ENCODE data around the gene SLC22A3.
"Not testable (repeated sequence)": the region's sequence is repeated elsewhere in the genome, so short reads cannot be mapped to it uniquely, and the experiment has no call there.

The SLC22A3 gene

DNA sequence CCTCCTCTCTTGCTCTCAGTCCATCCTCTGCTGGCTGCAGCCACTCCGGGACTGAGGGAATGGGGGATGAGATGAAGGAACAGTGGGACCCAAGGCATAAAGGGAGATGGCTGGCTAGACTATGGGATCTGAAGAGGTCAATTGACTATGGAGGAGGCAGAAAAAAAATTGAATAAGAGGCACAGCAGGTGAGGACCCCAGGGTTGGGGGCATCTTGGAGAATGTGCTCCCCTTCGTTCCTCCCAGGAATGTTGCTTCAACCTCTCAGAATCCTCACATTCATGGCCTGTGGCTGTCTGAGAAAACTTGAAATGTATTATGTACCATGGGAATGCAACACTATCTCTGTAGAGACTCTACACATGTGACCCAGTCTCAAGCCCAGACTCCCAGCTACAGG is 121.0 kb downstream of the SLC22A3 start:
- CTCF ChIA-PET = no interaction called here
- POLR2A ChIA-PET = no interaction called here
- DNase-seq (ENCODE audit: extremely low spot score) = no peak
- TF ChIP-seq, protein P1, sequence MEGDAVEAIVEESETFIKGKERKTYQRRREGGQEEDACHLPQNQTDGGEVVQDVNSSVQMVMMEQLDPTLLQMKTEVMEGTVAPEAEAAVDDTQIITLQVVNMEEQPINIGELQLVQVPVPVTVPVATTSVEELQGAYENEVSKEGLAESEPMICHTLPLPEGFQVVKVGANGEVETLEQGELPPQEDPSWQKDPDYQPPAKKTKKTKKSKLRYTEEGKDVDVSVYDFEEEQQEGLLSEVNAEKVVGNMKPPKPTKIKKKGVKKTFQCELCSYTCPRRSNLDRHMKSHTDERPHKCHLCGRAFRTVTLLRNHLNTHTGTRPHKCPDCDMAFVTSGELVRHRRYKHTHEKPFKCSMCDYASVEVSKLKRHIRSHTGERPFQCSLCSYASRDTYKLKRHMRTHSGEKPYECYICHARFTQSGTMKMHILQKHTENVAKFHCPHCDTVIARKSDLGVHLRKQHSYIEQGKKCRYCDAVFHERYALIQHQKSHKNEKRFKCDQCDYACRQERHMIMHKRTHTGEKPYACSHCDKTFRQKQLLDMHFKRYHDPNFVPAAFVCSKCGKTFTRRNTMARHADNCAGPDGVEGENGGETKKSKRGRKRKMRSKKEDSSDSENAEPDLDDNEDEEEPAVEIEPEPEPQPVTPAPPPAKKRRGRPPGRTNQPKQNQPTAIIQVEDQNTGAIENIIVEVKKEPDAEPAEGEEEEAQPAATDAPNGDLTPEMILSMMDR (IDR thresholded peaks at IDR 0.05; ENCODE audit: control extremely low read depth, extremely low read depth, low read depth, missing control alignments) = no peak

DNA sequence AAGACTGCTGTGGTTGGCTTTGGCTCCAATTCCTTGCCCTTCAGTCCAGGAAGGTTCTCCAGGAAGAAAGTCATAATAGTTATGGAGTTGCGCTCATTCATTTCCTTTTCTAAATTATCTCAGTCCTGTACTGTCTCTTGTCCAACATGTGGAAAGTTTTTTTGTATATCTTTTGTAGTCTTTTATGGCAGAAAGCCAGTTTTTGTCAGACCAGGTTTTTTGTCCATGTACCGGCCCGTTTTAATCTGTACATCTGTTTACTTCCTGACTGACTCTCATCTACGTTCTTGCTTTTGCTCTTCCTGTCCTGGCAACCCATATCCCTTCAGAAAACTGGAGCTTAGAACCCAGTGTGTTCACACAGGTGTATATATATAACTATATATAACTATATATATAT is 127.9 kb downstream of the SLC22A3 start:
- POLR2A ChIA-PET; DNase-seq (ENCODE audit: extremely low spot score); CTCF ChIA-PET: not testable (repeated sequence)

DNA sequence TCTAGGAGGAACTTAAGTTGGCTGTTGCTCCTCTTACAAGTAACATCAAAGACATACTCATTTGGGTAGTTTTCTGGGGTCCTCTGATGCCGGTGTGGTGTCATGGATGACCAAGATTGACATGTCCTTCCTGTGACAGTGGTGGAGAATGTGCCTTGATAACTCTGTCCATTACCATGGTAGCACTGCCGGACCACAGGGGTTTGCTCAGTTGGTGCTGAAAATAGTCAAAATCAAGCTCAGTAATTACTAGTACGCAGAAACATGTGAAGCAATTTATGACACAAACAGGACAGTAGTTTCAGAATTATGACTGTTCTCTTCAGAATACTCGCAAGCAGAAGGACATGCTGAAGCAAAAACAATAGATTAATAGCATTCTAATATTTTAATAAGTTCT is 128.9 kb downstream of the SLC22A3 start:
- POLR2A ChIA-PET; DNase-seq (ENCODE audit: extremely low spot score): not testable (repeated sequence)
- CTCF ChIA-PET = interaction anchor here (0.9 kb wide), 1 partner anchor 21 kb away, joined by 3 read pairs; no protein-coding TSS in a partner anchor

DNA sequence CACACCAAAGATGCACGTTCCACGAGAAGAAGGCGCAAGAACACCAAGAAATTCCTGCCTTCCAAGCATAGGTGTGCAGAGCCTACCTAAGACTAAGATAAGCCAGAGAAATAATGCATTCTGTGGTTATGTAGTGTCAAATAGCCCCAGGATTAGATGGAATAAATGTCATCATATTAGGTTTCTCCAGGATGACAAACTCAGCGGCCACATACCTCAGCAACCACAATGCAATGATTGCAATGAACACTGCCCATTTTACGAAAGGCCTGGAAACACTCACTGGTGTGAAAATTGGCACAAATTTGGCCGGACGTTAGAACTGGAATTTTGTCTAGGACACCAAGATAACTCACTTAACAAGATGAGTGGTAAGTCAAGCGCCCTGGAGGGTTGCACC is 129.7 kb downstream of the SLC22A3 start:
- POLR2A ChIA-PET = no interaction called here
- TF ChIP-seq, protein P1 (IDR thresholded peaks at IDR 0.05; ENCODE audit: control extremely low read depth, extremely low read depth, low read depth, missing control alignments) = no peak

DNA sequence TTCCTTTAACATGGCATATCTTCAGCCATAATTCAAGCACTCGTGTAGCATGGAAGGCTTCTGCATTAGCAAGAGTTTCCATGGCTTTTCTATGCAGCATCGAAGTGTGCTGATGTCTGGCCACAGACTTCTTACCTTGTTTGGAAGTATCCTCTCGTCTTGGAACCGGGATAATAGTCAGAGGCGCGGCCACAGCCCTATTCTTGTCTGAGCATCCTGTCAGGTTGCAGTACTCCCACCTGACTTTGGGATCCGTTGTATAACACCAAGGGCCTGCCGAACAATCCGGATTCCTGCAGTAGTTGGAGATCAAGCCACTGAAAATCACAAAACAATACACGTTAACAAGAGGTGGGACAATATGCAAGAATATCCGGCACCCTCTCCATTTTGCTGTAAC is 138.9 kb downstream of the SLC22A3 start:
- ChIA-PET CTCF (no interaction called here), POLR2A (no interaction called here)
- TF ChIP-seq, protein P1 (IDR thresholded peaks at IDR 0.05; ENCODE audit: control extremely low read depth, extremely low read depth, low read depth, missing control alignments) = no peak
- DNase-seq (ENCODE audit: extremely low spot score) = no peak

More for the DNA sequence above, 129.7 kb downstream of the SLC22A3 start:
- no peak for DNase-seq (ENCODE audit: extremely low spot score)
- CTCF ChIA-PET = no interaction called here

DNA sequence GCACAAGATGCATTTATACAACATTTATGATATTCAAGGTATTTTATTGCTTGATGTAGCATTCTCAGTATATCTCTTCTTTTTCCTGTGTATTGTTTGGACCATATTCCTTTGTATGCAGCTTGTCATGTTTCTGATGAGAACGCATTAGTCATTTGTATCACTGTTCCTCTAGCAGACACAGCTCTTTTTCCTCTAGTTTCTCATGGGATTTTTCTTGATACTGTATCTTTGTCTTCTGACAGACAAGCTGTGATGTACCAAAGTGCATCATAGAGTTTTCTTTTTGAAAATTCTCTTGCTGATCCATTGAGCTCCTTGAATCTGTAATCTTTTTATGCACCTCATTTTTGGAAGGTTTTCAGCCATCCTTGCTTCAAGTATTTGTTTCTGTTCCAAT is 140.9 kb downstream of the SLC22A3 start:
- TF ChIP-seq, protein P1 (IDR thresholded peaks at IDR 0.05; ENCODE audit: control extremely low read depth, extremely low read depth, low read depth, missing control alignments) = no peak
- no peak for DNase-seq (ENCODE audit: extremely low spot score)
- POLR2A ChIA-PET = no interaction called here
- CTCF ChIA-PET = no interaction called here

DNA sequence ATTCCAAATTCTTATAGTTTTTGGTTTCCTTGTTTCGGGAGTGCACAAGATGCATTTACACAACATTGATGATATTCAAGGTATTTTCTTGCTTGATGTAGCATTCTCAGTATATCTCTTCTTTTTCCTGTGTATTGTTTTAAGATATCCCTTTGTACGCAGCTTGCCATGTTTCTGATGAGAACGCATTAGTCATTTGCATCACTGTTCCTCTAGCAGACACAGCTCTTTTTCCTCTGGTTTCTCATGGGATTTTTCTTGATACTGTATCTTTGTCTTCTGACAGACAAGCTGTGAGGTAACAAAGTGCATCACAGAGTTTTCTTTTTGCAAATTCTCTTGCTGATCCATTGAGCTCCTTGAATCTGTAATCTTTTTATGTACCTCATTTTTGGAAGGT is 146.4 kb downstream of the SLC22A3 start:
- ChIA-PET CTCF (interaction anchor here (1.4 to 2.2 kb wide), 2 partner anchors 8 to 25 kb away, joined by 3 to 9 read pairs; no protein-coding TSS in a partner anchor), POLR2A (no interaction called here)
- TF ChIP-seq, protein P1 (IDR thresholded peaks at IDR 0.05; ENCODE audit: control extremely low read depth, extremely low read depth, low read depth, missing control alignments) = no peak
- no peak for DNase-seq (ENCODE audit: extremely low spot score)

DNA sequence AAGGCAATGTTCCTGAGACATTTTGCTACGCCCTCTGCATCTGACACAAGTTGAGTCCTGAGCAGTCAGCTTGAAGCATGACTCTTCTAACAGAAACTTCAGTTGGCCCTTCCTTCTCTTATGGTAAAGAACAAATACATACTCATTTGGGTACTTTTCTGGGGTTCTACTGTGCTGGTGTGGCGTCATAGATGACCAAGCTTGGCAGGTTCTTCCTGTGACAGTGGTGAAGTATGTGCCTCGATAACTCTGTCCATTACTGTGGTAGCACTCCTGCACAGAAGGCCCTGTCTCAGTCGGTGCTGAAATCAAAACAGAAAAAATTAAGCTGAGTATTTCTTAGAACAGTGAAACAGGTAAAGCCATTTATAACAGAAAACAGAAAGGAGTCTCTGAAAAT is 152.5 kb downstream of the SLC22A3 start:
- ChIA-PET POLR2A (no interaction called here), CTCF (interaction anchor here (1.5 kb wide), 1 partner anchor 19 kb away, joined by 4 read pairs; no protein-coding TSS in a partner anchor)
- DNase-seq (ENCODE audit: extremely low spot score) = no peak
- TF ChIP-seq, protein P1 (IDR thresholded peaks at IDR 0.05; ENCODE audit: control extremely low read depth, extremely low read depth, low read depth, missing control alignments) = no peak

Data from GM10248 (cell line).